Subcutaneous preadipocyte (primary cell): Measurements from ENCODE around the gene MUC4. TPM values are rescaled to one million over a fixed set of nuclear protein-coding genes. Genes with fewer than 3 reads are reported as not detected.

ENCODE experiments used
- small RNA-seq: library from RNA; depleted of rRNA; stranded (forward); fragments of <200 nt; gene quantifications from one replicate; pipeline ENCODE3, GENCODE V24; 2012
- total RNA-seq: library from RNA; depleted of rRNA; stranded (reverse); fragments of >200 nt; gene quantifications from 2 replicates; pipeline ENCODE4 v1.2.3, GENCODE V29; 2012

Gene MUC4, protein sequence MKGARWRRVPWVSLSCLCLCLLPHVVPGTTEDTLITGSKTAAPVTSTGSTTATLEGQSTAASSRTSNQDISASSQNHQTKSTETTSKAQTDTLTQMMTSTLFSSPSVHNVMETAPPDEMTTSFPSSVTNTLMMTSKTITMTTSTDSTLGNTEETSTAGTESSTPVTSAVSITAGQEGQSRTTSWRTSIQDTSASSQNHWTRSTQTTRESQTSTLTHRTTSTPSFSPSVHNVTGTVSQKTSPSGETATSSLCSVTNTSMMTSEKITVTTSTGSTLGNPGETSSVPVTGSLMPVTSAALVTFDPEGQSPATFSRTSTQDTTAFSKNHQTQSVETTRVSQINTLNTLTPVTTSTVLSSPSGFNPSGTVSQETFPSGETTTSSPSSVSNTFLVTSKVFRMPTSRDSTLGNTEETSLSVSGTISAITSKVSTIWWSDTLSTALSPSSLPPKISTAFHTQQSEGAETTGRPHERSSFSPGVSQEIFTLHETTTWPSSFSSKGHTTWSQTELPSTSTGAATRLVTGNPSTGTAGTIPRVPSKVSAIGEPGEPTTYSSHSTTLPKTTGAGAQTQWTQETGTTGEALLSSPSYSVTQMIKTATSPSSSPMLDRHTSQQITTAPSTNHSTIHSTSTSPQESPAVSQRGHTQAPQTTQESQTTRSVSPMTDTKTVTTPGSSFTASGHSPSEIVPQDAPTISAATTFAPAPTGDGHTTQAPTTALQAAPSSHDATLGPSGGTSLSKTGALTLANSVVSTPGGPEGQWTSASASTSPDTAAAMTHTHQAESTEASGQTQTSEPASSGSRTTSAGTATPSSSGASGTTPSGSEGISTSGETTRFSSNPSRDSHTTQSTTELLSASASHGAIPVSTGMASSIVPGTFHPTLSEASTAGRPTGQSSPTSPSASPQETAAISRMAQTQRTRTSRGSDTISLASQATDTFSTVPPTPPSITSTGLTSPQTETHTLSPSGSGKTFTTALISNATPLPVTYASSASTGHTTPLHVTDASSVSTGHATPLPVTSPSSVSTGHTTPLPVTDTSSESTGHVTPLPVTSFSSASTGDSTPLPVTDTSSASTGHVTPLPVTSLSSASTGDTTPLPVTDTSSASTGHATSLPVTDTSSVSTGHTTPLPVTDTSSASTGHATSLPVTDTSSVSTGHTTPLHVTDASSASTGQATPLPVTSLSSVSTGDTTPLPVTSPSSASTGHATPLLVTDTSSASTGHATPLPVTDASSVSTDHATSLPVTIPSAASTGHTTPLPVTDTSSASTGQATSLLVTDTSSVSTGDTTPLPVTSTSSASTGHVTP (N-terminal part only)
- not detected in 2 replicates for total RNA-seq

DNA sequence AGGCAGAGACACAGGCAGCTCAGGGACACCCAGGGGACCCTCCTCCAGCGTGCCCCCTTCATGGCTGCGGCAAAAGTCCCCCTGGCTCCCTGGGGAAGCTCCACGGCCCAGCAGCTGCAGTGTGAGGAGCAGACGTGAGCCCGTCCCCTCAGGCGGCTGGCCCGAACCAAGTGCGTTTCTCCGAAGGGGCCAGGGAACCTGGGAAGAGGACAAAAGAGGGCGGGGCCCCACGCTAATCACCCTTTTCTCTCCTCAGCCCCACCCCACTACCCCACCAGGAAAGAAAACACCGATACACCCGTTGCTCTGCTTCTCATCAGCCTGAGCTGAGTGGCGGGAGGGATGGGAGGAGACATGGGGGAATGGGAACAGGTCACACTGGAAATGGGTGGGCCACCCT is at the start of gene MUC4:
Gene MUC4 (minus strand): TSS at position 174 of the 400 bp plus-strand sequence. CDS start 112 bp downstream, at position 62.

DNA sequence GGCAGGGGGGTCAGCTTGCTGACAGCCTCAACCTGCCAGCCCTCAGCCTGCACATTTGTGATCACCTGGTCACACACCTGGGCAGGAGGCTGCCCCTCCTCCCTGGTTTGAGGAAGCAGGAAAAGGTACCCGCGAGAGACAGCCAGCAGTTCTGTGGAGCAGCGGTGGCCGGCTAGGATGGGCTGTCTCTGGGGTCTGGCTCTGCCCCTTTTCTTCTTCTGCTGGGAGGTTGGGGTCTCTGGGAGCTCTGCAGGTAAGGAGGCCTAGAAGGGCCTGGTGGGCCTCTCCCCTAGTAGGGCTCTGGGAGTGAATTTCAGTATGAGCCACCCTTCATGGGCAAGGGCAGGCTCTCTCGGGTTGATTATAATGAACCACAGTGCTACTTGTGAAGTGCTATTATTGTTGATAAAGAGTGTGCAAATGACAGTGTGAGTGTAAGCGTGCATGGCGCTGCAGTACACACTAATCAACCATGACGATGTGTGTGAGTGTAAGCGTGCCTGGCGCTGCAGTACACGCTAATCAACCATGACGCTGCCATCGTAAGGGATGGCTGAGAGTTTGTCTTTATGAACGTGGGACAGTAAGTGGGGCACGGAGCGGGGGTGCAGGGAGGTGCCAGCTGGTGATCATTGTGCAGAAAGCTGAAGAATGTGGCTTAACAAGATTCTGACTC is 90.8 kb downstream of the MUC4 start, which contains the start of gene MUC20:
Gene MUC20 (plus strand): TSS at position 148 of the 676 bp plus-strand sequence. CDS start 30 bp downstream, at position 178.

Small RNA genes within 50 kb of the gene (small RNA-seq; reads per million reads assigned to genes)
- not detected for gene MIR570

Other genes starting within 250 kb of the MUC4 start
- 45.4 and 204 TPM in 2 replicates for gene APOD, start 228.0 kb downstream of the MUC4 start, total RNA-seq
- 0.39 and 1.1 TPM in 2 replicates for gene MUC20, start 91.0 kb downstream of the MUC4 start, total RNA-seq
- 5.9 and 8.6 TPM in 2 replicates for gene TNK2, start 96.6 kb upstream of the MUC4 start, total RNA-seq